GF-D8 (cell line): Measurements from ENCODE around the gene GDPD3.

ENCODE experiments used
- DNase-seq: peaks from one replicate; lab custom pipeline; 2025; lab: John Stamatoyannopoulos, UW

The GDPD3 gene

GRCh38 chr16:30054959-30055553, 58.3 kb downstream of the GDPD3 start:
- DNase-seq, result no peak
